GM19239 (cell line): ENCODE measurements around the gene CTSL.
"Not testable (repeated sequence)": the region's sequence is repeated elsewhere in the genome, so short reads cannot be mapped to it uniquely, and the experiment has no call there.

ENCODE experiments used
- DNase-seq: peaks from one replicate; pipeline ENCODE4 v3.0.0; 2011; ENCODE audit warnings: low spot score; ENCODE audit not compliant: insufficient read length
- FAIRE-seq: peaks from 2 replicates; lab custom pipeline; 2011; peaks lifted over from hg19 to GRCh38; lab: Jason Lieb, UNC

CTSL gene

DNA sequence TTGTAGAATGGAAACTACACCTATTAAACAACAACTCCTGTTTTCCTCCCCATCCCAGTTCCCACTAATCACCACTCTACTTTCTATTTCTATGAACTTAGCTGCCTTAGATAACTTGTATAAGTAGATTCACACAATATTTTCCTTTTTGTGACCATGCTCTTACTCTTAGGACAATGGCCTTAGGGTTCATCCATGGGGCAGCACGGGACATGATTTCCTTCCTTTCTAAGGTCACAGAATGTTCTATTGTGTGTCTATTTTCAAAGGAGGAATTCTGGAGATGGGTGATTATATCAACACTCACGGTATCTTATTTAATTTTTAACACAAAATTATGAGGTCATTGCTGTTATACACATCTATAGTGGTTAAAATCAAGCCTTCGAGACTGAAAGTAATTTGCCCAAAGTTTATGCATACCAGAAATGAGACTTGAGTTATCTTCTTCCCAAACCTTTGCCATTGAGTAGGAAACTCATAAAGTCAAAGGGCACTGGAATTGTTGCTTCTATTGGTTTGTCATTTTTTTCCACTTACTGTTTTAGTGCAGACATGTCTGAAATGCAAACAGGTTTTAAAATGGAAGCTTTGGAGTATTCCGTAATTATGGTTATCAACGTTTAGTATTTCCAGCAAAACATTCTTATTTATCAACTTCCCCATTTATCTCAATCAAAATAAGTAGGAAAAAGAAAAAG, 23.6 kb downstream of the CTSL start:
- DNase-seq (no peak), FAIRE-seq (no peak)

DNA sequence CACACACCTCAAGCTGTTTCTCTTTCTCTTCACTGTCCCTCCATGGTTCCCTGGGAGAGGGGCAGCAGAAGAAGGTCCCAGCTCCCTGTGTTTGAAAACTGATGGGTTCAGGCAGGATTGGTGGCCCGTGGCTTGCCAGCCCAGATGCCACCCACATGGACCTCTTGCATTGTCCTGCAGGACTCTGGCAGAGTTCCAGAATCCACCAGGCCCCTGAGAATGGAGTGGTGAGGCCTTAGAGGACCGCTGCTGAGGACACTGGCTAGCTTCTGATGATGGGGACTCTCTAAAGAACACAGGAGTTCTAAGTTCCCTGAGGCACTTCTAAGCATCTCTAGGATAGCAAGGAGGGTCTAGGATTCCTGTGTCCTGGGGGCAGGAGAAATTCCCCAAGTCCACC, 24.8 kb downstream of the CTSL start:
- FAIRE-seq (no peak), DNase-seq (no peak)

- no peak for FAIRE-seq
Measured at GRCh38 chr9:87751423-87751822, 25.5 kb downstream of the CTSL start.

GRCh38 chr9:87751868-87752267, 25.9 kb downstream of the CTSL start:
- DNase-seq (no peak), FAIRE-seq (no peak)

More at GRCh38 chr9:87751423-87751822, 25.5 kb downstream of the CTSL start:
- no peak for DNase-seq

- no peak for DNase-seq
- FAIRE-seq = peak; percentile 23
Measured at GRCh38 chr9:87753313-87753712, 27.4 kb downstream of the CTSL start.

- DNase-seq, FAIRE-seq: not testable (repeated sequence)
Measured at GRCh38 chr9:87758330-87758729, 32.4 kb downstream of the CTSL start.

DNA sequence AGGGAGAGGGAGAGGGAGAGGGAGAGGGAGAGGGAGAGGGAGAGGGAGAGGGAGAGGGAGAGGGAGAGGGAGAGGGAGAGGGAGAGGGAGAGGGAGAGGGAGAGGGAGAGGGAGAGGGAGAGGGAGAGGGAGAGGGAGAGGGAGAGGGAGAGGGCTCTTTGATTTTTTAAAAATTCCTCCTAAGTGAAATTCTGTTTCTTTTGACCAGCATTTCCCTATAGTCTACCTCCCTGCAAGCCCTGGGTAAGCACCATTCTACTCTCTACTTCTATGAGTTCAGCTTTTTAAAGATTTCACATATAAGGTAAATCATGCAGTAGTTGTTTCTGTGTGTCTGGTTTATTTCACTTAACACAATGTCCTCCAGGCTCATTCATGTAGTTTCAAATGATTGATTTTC, 34.1 kb downstream of the CTSL start:
- not testable (repeated sequence) for DNase-seq, FAIRE-seq

DNA sequence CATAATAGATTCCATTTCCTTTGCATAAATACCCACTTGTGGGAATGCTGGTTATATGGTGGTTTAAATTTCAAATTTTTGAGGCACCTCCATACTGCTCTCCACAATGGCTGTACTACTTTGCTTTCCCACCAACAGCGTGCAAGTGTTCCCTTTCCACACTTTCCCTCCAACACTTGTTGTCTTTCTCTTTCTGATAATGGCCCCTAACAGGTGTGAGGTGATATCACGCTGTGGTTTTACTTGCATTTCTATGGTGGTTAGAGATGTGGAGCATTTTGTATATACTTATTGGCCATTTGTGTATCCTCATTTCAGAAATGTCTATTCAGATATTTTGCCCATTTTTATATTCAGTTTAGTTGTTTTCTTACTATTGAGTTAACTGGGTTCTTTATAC, 34.6 kb downstream of the CTSL start:
- FAIRE-seq (no peak), DNase-seq (no peak)

- no peak for DNase-seq
- FAIRE-seq = no peak
Measured at GRCh38 chr9:87763286-87763685, 37.4 kb downstream of the CTSL start.

DNA sequence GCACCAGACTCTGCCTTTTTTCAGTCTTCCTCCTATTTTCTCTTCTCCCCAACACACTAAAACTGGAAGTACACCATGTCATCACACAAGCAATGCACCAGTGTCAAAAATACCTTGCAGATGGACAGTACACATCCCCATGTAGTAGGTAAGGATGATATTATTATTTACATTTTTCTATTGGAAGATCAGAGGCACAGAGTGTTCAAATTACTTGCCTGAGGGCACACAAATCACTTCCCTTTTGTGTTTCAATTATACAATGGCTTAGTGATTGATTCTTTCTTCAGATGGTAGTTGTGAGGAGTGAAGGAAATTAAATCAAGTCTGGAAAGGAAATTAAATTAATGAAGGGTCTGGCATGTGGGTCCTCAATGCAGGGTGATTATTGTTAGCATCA, 39.6 kb downstream of the CTSL start:
- DNase-seq (no peak), FAIRE-seq (no peak)

GRCh38 chr9:87766697-87767096, 40.8 kb downstream of the CTSL start:
- DNase-seq = no peak

GRCh38 chr9:87770616-87771315, 44.8 kb downstream of the CTSL start:
- DNase-seq = no peak
- no peak for FAIRE-seq

More at GRCh38 chr9:87766697-87767096, 40.8 kb downstream of the CTSL start:
- no peak for FAIRE-seq

DNA sequence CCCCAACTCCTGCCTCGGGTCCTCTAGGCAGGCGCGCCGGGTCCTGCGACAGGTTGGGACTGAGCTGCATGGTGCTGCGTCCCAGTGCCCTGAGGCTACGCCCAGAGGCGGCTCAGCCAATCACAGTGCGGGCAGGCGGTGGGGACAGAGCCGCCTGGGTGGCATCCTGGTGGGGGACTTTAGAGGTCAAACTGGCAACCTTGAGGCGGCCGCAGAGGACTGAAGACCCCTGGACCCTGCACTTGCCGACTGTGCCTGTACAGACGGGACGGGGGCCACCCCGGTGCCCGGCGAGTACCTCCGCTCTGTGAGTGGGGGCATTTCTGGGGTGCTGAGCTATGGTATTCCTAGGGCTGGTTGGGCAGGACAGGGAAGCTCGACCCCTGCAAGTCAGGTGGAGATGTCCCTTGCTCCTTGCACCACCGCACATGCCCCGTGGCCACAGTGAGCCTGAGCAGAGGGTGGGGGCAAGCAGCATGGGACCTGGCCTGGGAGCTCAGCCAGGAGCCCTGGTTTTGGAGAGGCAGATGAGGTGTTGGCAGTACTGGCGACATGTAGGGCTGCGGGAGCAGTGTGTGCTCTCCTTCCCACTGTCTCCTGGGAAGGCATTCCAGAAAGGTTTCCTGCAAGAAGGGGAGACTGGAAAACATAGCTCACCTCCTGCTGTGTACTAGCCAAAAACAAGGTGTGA, 45.5 kb downstream of the CTSL start:
- FAIRE-seq (no peak), DNase-seq (no peak)

DNA sequence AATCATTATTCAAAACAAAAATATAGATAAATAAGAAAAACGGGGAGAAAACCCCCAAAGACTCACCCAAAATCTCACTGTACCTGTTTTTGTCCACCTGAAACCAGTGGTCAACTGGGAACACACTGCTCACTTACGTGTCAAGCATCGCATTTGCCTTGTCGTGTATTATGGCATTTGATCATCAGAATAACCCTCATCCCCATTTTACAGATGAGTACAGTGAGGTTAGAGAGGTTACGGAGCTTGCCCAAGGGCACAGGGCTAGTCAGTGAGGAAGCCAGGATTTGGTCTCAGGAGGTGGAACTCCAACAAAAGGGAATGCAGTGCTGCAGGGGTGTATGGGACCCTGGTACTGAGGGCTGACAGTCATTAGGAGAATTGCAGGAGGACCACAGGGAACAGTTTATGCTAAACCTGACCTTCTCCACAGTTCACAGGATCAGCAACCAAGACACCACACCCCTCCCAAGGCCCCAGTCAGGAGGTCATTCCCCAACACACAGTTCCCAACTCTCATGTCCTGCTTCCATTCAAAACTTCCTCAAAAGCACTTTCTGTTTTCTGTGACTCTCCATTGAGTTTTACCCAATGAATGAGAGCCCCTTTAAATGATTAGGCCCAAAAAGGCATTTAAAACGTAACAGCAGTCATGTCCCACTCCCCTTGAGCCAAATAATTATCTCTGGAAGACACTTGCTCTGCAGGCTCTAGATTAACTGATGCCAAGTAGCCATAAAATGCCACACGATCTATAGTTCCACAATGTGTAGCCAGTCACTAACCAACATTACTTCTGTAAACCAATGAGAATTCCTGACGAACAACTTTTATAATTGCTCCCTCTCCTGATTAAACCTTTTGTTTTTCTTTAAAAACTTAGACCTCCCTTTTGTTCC, 50.8 kb downstream of the CTSL start:
- DNase-seq = no peak
- no peak for FAIRE-seq

GRCh38 chr9:87778996-87779395, 53.1 kb downstream of the CTSL start:
- FAIRE-seq = no peak

More at GRCh38 chr9:87778996-87779395, 53.1 kb downstream of the CTSL start:
- DNase-seq = no peak
